HG03060 (cell line): ENCODE measurements around the gene UCKL1.
"Not testable (repeated sequence)": the region's sequence is repeated elsewhere in the genome, so short reads cannot be mapped to it uniquely, and the experiment has no call there.

Experiments used
- ATAC-seq: cut with Tn5 transposase; IDR thresholded peaks from one replicate; pipeline ENCODE4 v1.9.1; 2021; ENCODE audit warnings: low read depth, moderate number of reproducible peaks; ENCODE audit not compliant: unreplicated experiment

UCKL1 gene

GRCh38 chr20:63945031-63945658 lies 11.1 kb downstream of the UCKL1 start:
- no peak for ATAC-seq

GRCh38 chr20:63944078-63944941 lies 11.9 kb downstream of the UCKL1 start:
- ATAC-seq, result no peak

- no peak for ATAC-seq
Observed at GRCh38 chr20:63943808-63944077, 12.5 kb downstream of the UCKL1 start.

GRCh38 chr20:63942969-63943807 lies 13.0 kb downstream of the UCKL1 start:
- ATAC-seq, result no peak

- ATAC-seq, result no peak
Observed at GRCh38 chr20:63942250-63942951, 13.8 kb downstream of the UCKL1 start.

DNA sequence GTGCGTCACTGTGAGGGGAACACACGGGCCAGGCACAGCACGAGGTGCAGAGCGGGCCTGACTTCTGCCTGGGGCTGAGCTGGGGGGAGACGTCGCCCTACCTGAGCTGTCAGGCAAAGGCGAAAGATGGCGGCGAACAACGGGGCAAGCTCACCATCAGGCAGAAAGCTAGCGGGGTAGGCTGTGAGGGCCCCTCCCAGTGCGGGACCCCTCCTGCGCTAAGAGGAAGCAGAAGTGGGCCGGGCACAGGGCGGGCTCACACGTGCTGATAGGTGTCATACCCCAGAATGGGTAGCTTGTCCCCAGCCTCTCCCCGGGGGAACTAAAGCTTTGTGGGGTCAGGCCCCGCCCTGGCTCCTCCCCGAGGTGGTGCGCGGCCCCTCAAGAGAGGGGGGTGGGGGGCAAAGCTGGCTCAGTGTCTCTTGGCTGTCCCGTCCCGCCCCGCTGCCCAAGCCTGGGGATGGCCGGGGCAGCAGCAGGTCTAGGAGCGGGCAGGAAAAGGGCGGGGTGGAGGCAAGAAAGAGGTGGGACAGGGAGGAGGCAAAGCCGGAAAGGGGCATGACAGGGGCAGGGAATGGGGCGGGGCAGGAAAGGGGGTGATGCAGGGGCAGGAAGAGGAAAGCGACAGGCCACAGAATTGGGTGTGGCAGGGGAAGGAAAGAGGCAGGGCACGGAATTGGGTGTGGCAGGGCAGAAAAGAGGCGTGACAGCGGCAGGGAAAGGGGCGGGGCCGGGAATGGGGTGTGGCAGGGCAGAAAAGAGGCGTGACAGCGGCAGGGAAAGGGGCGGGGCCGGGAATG lies 14.7 kb downstream of the UCKL1 start:
- no peak for ATAC-seq

- no peak for ATAC-seq
Observed at GRCh38 chr20:63940472-63941266, 15.5 kb downstream of the UCKL1 start.

DNA sequence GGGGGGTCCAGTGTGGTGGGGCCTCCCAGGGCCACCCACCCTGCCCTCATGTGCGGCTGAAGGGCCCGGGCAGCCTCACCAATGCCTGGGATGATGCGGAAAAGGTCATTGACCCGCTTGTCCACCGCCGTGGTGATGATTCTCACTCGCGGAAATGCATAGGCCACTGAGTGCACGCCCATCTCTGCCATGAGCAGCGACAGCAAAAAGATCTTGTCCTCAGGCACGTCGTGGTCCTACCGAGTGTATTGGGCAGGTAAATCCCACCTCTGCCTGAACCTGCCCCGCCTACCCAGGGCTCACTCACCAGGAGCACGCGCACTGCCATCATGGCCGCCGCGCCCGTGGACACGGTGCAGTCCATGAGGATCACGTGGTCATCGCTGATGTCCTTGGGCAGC lies 16.1 kb downstream of the UCKL1 start:
- no peak for ATAC-seq

DNA sequence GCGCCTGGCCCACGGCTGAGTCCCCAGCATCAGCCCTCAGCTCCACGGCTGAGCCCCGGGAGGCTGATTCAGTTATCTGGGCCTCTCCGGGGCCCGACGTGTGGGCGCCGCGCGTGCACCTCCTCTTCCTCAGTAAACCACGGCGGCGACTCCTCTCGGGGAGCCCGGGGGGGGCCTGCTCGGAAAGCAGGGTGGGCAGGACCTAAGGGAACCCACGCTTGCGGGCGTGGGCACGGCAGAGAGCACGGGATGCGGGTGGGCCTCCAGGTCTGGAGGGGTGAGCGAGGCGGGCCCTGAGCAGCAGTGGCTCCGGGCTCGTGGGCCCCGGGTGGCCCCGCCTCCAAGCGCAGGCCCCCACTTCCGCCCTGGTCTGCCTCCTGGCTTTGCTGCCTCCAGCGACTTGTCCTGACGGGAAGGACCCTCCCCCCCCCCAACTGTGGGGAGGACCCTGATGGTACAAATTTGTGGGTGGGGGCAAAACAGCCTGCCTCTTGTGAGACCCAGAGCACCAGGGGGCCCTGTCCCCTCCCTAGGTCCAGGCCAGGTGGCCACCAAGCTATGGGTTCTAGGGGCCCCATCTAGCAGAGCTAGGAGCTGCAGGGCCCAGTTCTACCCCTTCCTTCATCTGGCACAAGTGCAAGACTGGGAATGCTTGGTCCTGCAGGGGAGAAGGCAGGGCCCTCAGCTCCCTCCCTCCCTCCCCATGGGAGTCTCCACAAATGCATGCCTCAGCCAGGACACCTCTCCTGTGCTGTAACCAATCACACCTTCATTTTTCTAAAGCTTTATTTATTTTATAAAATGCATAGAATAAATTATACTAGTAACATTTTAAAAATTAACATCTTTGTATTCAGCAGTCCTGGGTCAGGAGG lies 16.9 kb downstream of the UCKL1 start:
- no peak for ATAC-seq

GRCh38 chr20:63937596-63937995 lies 18.6 kb downstream of the UCKL1 start:
- ATAC-seq, result no peak

DNA sequence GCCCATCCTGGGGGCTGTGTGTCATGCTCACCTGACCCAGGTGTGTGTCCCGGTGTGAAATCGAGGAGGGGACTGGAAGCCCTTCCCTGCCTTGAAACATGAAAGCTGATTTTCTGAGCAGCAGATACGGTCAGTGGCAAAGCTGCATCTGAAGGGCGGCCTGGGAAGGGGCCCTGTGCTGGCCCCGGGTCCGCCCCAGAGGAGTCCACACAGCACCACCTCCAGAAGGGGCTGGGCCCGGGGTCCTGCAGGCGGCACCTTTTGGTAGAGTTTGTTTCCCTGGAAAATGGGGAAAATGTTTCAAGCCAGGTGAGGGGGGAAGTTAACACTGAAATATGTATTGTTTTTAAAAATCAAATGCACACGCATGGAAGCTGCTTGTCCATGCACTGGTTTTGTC lies 20.8 kb downstream of the UCKL1 start:
- no peak for ATAC-seq

GRCh38 chr20:63934271-63935068 lies 21.7 kb downstream of the UCKL1 start:
- ATAC-seq, result no peak

- no peak for ATAC-seq
Observed at GRCh38 chr20:63933646-63934045, 22.6 kb downstream of the UCKL1 start.

DNA sequence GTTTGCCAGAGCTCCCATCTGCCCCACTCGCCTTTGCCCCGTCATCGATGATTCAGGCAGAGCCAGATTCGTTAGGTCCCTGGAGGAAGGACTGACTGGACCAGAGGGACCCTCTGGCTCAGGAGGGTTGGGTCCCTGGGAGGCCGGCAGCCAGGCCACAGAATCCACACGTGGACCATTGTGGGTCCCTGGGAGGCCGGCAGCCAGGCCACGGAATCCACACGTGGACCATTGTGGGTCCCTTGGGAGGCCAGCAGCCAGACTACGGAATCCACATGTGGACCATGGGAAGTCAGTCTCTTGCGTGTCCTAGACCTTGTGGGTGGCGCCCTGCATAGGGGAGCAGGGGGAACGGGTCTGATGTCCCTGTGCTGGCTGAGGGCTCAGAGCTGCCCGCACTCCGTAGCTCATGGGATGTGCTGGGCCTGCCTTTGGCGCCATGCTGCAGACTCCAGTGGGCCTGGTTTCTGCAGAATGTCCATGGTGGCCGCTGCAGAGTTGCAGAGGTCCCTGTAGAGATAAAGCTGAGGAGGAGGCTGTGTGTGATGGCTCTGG lies 23.5 kb downstream of the UCKL1 start:
- no peak for ATAC-seq

GRCh38 chr20:63931735-63932134 lies 24.5 kb downstream of the UCKL1 start:
- no peak for ATAC-seq

GRCh38 chr20:63930971-63931553 lies 25.2 kb downstream of the UCKL1 start:
- ATAC-seq, result no peak

- ATAC-seq, result not testable (repeated sequence)
Observed at GRCh38 chr20:63929473-63929883, 26.7 kb downstream of the UCKL1 start.
